CD14-positive monocyte (primary cell): ENCODE measurements around the gene TAS1R3. TPM values are rescaled to one million over a fixed set of nuclear protein-coding genes. Genes with fewer than 3 reads are reported as not detected.

Experiments used
- DNase-seq, 3 donors: peaks; one replicate each; pipeline ENCODE4 v3.0.0-alpha.2; 2011 to 2022
- H2AFZ ChIP-seq: 2 replicates; pipeline ENCODE4 v1.6.0; 2012; ENCODE audit warnings: mild to moderate bottlenecking, low read depth, low read length, inconsistent platforms; ENCODE audit not compliant: insufficient read depth, poor library complexity, severe bottlenecking
- H3K27ac ChIP-seq, 2 donors: 1 replicate in 1 of 2; 2 replicates in 1 of 2; pipeline ENCODE4 v1.5.1; 2012 to 2013; ENCODE audit warnings: low read length in 2 of 2, control low read depth in 1 of 2, inconsistent platforms in 1 of 2, low read depth in 1 of 2, mild to moderate bottlenecking in 1 of 2
- H3K27me3 ChIP-seq, 2 donors: one replicate each; pipeline versions ENCODE4 v1.6.0 to v1.6.1; 2011 to 2013; ENCODE audit warnings: low read length in 2 of 2; ENCODE audit not compliant: control insufficient read depth in 2 of 2, insufficient read depth in 2 of 2
- H3K36me3 ChIP-seq, 2 donors: replicated peaks in 1 of 2; 1 replicate in 1 of 2; 2 replicates in 1 of 2; pipeline versions ENCODE4 v1.5.1 to v1.6.1; 2012 to 2013; ENCODE audit warnings: low read length in 2 of 2, control low read depth in 1 of 2, inconsistent platforms in 1 of 2, mild to moderate bottlenecking in 1 of 2; ENCODE audit not compliant: insufficient read depth in 2 of 2, control insufficient read depth in 1 of 2
- H3K4me1 ChIP-seq, 2 donors: 1 replicate in 1 of 2; 2 replicates in 1 of 2; pipeline versions ENCODE4 v1.5.1 to v1.6.1; 2012 to 2013; ENCODE audit warnings: low read length in 2 of 2, control low read depth in 1 of 2, inconsistent platforms in 1 of 2, mild to moderate bottlenecking in 1 of 2, moderate library complexity in 1 of 2; ENCODE audit not compliant: insufficient read depth in 2 of 2, control insufficient read depth in 1 of 2
- H3K4me2 ChIP-seq: replicated peaks from 2 replicates; pipeline ENCODE3; 2012; ENCODE audit warnings: low read length, moderate library complexity, mild to moderate bottlenecking; ENCODE audit not compliant: poor library complexity, severe bottlenecking; ENCODE audit errors: extremely low read depth
- H3K4me3 ChIP-seq, 3 experiments: fragments of 200-600 bp in 1 of 3; sonication (generic) in 1 of 3; replicated peaks in 1 of 3; 1 replicate in 2 of 3; 2 replicates in 1 of 3; pipeline ENCODE4 v1.5.1; 2011 to 2013; ENCODE audit warnings: low read length in 3 of 3, mild to moderate bottlenecking in 3 of 3, control low read depth in 2 of 3, low read depth in 2 of 3, inconsistent platforms in 1 of 3, moderate library complexity in 1 of 3
- H3K79me2 ChIP-seq: 2 replicates; pipeline ENCODE4 v1.6.0; 2012; ENCODE audit warnings: mild to moderate bottlenecking, control low read depth, inconsistent platforms, low read length, moderate library complexity; ENCODE audit not compliant: insufficient read depth
- H3K9ac ChIP-seq: 2 replicates; pipeline ENCODE4 v1.6.0; 2017; ENCODE audit warnings: low read length, mild to moderate bottlenecking; ENCODE audit not compliant: insufficient read depth, poor library complexity, severe bottlenecking
- H3K9me3 ChIP-seq, 2 donors: replicated peaks in 1 of 2; 1 replicate in 1 of 2; 2 replicates in 1 of 2; pipeline versions ENCODE4 v1.5.1 to v1.6.1; 2012 to 2013; ENCODE audit warnings: low read length in 2 of 2, control low read depth in 1 of 2; ENCODE audit not compliant: control insufficient read depth in 1 of 2, insufficient read depth in 1 of 2
- H4K20me1 ChIP-seq: 2 replicates; pipeline ENCODE4 v1.6.0; 2012; ENCODE audit warnings: mild to moderate bottlenecking, low read length, control low read depth, moderate library complexity; ENCODE audit not compliant: insufficient read depth
- H3K27ac Mint-ChIP-seq, 7 donors: one replicate each; pipeline ENCODE4 v1.8.0; 2020; ENCODE audit warnings: mild to moderate bottlenecking in 7 of 7, mixed read lengths in 7 of 7, moderate library complexity in 6 of 7, inconsistent platforms in 2 of 7
- H3K27me3 Mint-ChIP-seq, 3 donors: one replicate each; pipeline ENCODE4 v1.8.0; 2021 to 2022; ENCODE audit warnings: low read depth in 3 of 3, mild to moderate bottlenecking in 3 of 3, mixed read lengths in 3 of 3, moderate library complexity in 3 of 3, inconsistent platforms in 1 of 3
- H3K36me3 Mint-ChIP-seq, 2 donors: one replicate each; pipeline ENCODE4 v1.8.0; 2020; ENCODE audit warnings: mixed read lengths in 2 of 2, inconsistent platforms in 1 of 2, mild to moderate bottlenecking in 1 of 2
- H3K4me1 Mint-ChIP-seq: one replicate; pipeline ENCODE4 v1.8.0; 2020; ENCODE audit warnings: mild to moderate bottlenecking, mixed read lengths
- H3K4me3 Mint-ChIP-seq, 2 donors: one replicate each; pipeline ENCODE4 v1.8.0; 2020; ENCODE audit warnings: mild to moderate bottlenecking in 2 of 2, mixed read lengths in 2 of 2, moderate library complexity in 1 of 2
- H3K9me3 Mint-ChIP-seq, 7 donors: one replicate each; pipeline ENCODE4 v1.8.0; 2020 to 2022; ENCODE audit warnings: mixed read lengths in 7 of 7, mild to moderate bottlenecking in 6 of 7, moderate library complexity in 6 of 7, inconsistent platforms in 2 of 7
- WGBS: methylation state at CpG from one replicate; pipeline ENCODE4 v1.1.5; 2013; ENCODE audit warnings: missing lambda C conversion rate; ENCODE audit not compliant: insufficient coverage; 5-methylcytosine and 5-hydroxymethylcytosine counted together
- intact Hi-C, 2 donors: fragments of 100-400 bp; cut with micrococcal nuclease; formaldehyde crosslinking; loops; one replicate each; pipeline versions ENCODE4 v1.15.0 to v1.15.1; 2023
- polyA plus RNA-seq, 3 donors: library from polyadenylated mRNA; depleted of rRNA in 1 of 3; unstranded in 2 of 3; stranded (reverse) in 1 of 3; fragments of 300-500 nt in 2 of 3; fragments of >200 nt in 1 of 3; fragmentation: Illumina TruSeq in 2 of 3; gene quantifications; 1 replicate in 2 of 3; 2 replicates in 1 of 3; pipeline ENCODE4 v1.2.3, GENCODE V29; 2012 to 2021
- TF ChIP-seq, protein P1 (sequence below): fragments of 200-600 bp; IDR thresholded peaks from one replicate; pipeline ENCODE4 v1.8.0; 2022; ENCODE audit warnings: antibody characterized with exemption, mild to moderate bottlenecking

Gene TAS1R3
- polyA plus RNA-seq, 3 donors = 0.45 TPM; not detected in 2

GRCh38 chr1:1312450-1313314 lies 18.4 kb upstream of the TAS1R3 start:
- H3K79me2 ChIP-seq = peaks cover 4% of the 10 kb centered on the region
- H4K20me1 ChIP-seq = peaks cover 46% of the 10 kb centered on the region
- intact Hi-C loops = no loop called here
- DNase-seq = no peak
- Mint-ChIP-seq H3K27me3 (no peaks in the 10 kb centered on the region), H3K27ac (no peak overlapping the region), H3K9me3 (no peaks in the 10 kb centered on the region), H3K36me3 (peaks cover 33 to 66% of the 10 kb centered on the region in 2 donors), H3K4me3 (no peak overlapping the region), H3K4me1 (peaks cover 8% of the 10 kb centered on the region)
- peaks cover 57 to 67% of the 10 kb centered on the region in 2 donors for H3K36me3 ChIP-seq
- no peak overlapping the region for H3K9ac ChIP-seq
- H3K4me3 ChIP-seq = no peak overlapping the region
- H3K27me3 ChIP-seq = no peaks in the 10 kb centered on the region
- no peak overlapping the region for H2AFZ ChIP-seq
- TF ChIP-seq, protein P1, sequence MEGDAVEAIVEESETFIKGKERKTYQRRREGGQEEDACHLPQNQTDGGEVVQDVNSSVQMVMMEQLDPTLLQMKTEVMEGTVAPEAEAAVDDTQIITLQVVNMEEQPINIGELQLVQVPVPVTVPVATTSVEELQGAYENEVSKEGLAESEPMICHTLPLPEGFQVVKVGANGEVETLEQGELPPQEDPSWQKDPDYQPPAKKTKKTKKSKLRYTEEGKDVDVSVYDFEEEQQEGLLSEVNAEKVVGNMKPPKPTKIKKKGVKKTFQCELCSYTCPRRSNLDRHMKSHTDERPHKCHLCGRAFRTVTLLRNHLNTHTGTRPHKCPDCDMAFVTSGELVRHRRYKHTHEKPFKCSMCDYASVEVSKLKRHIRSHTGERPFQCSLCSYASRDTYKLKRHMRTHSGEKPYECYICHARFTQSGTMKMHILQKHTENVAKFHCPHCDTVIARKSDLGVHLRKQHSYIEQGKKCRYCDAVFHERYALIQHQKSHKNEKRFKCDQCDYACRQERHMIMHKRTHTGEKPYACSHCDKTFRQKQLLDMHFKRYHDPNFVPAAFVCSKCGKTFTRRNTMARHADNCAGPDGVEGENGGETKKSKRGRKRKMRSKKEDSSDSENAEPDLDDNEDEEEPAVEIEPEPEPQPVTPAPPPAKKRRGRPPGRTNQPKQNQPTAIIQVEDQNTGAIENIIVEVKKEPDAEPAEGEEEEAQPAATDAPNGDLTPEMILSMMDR = no peak
- no peak overlapping the region for H3K4me2 ChIP-seq
- no peak overlapping the region for H3K27ac ChIP-seq
- no peaks in the 10 kb centered on the region for H3K9me3 ChIP-seq
- WGBS = 97% methylated on average over 49 of the region's 49 CpGs
- H3K4me1 ChIP-seq = peaks cover 8 to 13% of the 10 kb centered on the region in 2 donors

GRCh38 chr1:1313500-1314236 lies 17.4 kb upstream of the TAS1R3 start:
- Histone ChIP-seq H3K36me3 (peaks cover 63 to 76% of the 10 kb centered on the region in 2 donors), H3K4me2 (no peak overlapping the region), H3K9ac (no peak overlapping the region), H3K27ac (no peak overlapping the region), H3K4me1 (peaks cover 8 to 12% of the 10 kb centered on the region in 2 donors), H3K4me3 (no peak overlapping the region), H3K9me3 (no peaks in the 10 kb centered on the region), H2AFZ (no peak overlapping the region), H3K79me2 (peaks cover 4% of the 10 kb centered on the region), H4K20me1 (peaks cover 51% of the 10 kb centered on the region), H3K27me3 (no peaks in the 10 kb centered on the region)
- Mint-ChIP-seq H3K27me3 (no peaks in the 10 kb centered on the region), H3K27ac (peak overlapping the region in 1 of 7 donors; percentile 6), H3K4me3 (no peak overlapping the region), H3K4me1 (peaks cover 8% of the 10 kb centered on the region), H3K36me3 (peaks cover 38 to 76% of the 10 kb centered on the region in 2 donors), H3K9me3 (no peaks in the 10 kb centered on the region)
- WGBS = 97% methylated on average over 37 of the region's 37 CpGs
- intact Hi-C loops = no loop called here
- no peak for DNase-seq
- TF ChIP-seq, protein P1 = no peak
